Dermis lymphatic vessel endothelial cell (primary cell): ENCODE results near the gene MRPL28. TPM values are rescaled to one million over a fixed set of nuclear protein-coding genes. Genes with fewer than 3 reads are reported as not detected.

ENCODE experiments used
- total RNA-seq: library from RNA; depleted of rRNA; stranded (reverse); fragments of >200 nt; gene quantifications from 2 replicates; pipeline ENCODE4 v1.2.1, GENCODE V29; 2014

Gene MRPL28
- total RNA-seq: 55.8 and 65.9 TPM in 2 replicates

DNA sequence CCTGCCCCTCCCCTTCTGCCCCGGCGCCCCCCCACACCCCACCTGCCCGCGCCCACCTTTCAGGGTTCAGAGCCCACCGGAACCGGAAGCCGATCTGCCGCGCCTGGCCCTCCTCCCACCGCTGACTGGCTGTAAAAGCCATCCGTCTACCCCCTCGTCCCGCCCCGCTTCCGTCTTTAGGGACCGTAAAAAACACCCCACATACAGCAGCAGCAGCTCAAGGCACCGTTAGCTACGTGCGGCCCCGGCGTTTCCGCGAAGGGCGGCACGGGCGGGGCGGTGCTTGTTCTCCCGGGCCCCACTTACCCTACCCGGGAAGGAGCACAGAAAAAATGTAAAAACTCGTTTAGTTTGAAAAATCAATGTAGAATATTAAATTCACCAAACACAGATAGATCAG lies at the start of gene MRPL28:
Gene MRPL28, minus strand, starts transcription at position 96 of the 400 bp plus-strand sequence. CDS start 320 bp downstream, outside the sequence.

DNA sequence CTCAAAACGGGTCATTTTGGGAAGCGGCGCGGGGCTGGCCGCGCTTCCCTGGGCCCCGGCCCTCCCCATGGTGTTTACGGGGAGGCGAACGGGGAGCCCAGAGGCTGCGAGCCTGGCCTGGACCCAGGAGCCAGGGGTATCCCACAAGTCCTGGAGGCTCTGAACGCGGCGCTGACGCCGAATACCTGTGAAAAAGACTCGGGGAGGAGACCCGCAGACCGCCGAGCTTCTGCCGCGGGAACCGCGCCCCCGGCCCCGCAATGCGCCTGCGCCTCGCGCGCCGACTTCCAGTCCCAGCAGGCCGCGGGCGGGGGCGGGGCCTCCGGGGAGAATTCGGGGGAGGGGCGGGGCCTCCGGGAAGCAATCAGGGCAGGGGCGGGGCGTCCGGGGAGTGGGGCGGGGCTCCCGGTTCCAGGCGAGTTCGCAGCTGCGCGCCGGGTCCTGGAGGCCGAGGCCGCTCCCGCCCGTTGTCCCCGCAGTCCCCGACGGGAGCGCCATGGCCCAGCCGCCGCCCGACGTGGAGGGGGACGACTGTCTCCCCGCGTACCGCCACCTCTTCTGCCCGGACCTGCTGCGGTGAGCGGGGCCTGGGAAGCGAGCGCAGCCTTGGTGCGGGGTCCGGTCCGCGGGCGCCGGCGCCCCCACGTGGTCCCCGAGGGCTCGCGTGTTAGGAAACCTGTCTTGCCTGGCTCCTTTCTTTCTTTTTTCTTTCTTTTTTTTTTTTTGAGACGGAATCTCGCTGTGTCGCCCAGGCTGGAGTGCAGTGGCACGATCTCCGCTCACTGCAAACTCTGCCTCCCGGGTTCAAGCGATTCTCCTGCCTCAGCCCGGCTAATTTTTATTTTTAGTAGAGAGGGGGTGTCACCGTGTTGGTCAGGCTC lies 31.4 kb upstream of the MRPL28 start, which contains the start of gene DECR2:
Gene DECR2, plus strand, starts transcription at position 418 of the 881 bp plus-strand sequence. Its CDS starts 79 bp downstream, at position 497.

DNA sequence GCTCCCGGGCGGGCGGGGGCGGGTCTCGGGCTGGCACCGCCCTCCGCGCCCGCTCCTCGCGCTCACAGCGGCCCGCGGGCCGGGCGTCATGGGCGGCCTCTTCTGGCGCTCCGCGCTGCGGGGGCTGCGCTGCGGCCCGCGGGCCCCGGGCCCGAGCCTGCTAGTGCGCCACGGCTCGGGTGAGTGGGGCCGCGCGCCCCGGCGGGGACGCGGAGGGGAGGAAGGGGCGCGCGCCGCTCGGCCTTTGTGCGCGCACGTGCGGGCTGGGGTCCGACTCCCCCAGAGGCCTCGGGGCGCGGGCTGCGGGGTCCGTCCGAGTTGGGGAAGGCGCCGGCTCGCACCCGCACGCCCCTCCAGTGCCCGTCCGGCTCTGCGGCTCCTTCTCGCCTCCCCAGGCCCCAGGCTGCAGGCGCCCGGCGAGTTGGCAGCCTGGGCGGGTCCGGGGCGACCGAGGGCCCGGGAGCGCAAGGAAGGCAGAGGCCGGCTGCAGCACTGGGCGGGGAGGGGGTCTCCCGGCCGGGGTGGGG lies 26.9 kb upstream of the MRPL28 start, which contains the start of gene NME4:
Gene NME4, plus strand, starts transcription at position 65 of the 527 bp plus-strand sequence. Its CDS starts 24 bp downstream, at position 89.

DNA sequence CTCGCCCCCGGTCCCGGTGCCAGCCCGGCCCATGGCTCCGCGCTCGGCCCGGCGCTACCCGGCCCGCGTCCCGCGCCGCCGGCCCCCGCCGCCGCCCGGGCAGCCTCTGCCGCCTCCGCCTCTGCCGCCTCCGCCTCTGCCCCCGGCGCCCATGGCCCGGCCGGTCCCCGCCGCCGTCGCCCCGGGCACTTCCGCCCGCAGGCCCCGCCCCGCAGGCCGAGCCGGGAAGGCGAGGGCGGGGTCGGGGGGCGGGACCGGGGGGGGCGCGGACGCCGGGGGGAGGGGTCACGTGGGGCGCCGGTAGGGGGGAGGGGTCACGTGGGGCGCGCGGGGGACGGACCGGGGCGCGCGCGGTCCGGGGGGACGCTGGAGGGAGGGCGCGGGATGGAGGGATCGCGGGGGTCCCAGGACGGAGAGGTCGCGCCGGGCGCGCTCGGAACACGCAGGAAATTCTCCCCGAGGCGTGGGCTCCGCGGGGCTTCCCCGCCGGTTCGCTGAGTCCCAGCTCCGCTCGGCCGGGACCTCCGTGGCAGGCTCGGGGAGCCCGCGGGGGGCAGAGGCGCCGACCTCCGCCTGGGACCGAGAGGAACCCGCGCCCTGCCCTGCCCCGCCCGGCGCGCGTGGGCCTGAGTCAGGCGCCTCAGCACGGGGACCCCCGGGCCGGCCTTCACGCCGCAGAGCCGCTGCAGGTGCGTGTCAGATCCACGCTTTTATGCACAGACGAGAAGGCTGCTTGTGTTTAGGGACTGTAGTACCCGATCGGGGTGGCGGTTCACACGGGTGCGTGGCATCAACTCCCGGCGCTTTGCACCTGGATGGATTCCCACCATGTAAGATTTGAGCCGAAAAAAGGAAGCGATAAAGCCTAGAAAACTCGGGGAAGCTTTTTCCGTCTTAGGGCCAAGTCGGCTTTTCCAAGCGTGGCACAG lies 11.7 kb upstream of the MRPL28 start, which contains the start of gene PGAP6:
Gene PGAP6, minus strand, starts transcription at position 190 of the 929 bp plus-strand sequence. Its CDS starts 157 bp downstream, at position 33.

DNA sequence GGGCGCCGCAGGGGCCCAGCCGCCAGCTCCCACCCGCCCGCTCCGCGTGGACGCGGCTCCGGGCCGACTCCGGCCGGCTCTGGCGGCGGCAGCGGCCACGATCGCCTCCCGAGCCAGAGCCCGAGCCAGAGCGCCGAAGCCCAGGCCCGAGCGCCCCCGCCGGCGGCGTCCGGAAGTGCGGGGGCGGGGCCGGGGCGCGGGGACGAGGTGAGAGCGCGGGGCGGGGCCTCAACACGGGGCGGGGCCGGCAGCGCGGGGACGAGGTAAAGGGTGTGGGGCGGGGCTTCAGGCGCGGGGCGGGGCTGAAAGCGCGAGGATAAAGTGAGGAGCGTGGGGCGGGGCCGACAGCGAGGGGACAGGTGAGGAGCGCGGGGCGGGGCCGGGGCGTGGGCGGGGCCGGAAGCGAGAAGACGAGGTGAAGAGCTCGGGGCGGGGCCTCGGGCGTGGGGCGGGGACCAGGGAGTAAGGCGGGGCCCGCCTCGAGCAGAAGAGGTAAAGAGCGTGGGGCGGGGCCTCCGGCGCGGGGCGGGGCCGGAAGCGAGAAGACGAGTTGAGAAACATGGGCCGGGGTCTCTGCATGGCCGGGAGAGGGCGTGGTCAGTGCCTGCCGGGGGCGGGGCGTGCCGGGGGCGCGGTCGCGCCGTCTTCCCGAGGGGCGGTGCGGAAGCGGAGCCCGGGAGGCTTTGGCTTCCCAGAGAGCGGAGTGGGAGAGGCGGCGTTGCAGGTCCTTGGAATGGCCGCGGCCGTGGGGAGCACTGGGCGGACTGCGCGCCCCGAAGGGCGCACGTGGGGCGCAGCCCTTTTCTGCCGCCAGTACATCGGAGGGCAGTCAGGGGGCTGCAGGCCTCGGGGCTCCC lies 17.6 kb downstream of the MRPL28 start, which contains the start of gene AXIN1:
Gene AXIN1, minus strand, starts transcription at position 177 of the 857 bp plus-strand sequence. CDS start 5,698 bp downstream, outside the sequence.

Other genes starting within 250 kb of the MRPL28 start
- 2.8 and 4.0 TPM in 2 replicates for gene NPRL3, start 231.9 kb downstream of the MRPL28 start, total RNA-seq
- not detected in 2 replicates for gene HBZ, start 217.9 kb downstream of the MRPL28 start, total RNA-seq
- gene HBM, start 204.6 kb downstream of the MRPL28 start, total RNA-seq: not detected in 2 replicates
- gene HBA2, start 197.7 kb downstream of the MRPL28 start, total RNA-seq: not detected in 2 replicates
- gene HBA1, start 193.9 kb downstream of the MRPL28 start, total RNA-seq: not detected in 2 replicates
- 0.17 and 0.33 TPM in 2 replicates for gene HBQ1, start 190.1 kb downstream of the MRPL28 start, total RNA-seq
- gene LUC7L, start 141.1 kb downstream of the MRPL28 start, total RNA-seq: 21.2 and 36.2 TPM in 2 replicates
- 35.3 and 41.0 TPM in 2 replicates for gene FAM234A, start 135.7 kb downstream of the MRPL28 start, total RNA-seq
- gene RGS11, start 94.6 kb downstream of the MRPL28 start, total RNA-seq: under 0.01 and 0.33 TPM in 2 replicates
- not detected in 2 replicates for gene ARHGDIG, start 89.9 kb downstream of the MRPL28 start, total RNA-seq
- 0.09 and 0.11 TPM in 2 replicates for gene PDIA2, start 87.4 kb downstream of the MRPL28 start, total RNA-seq
- 16.1 and 18.0 TPM in 2 replicates for gene AXIN1, start 17.8 kb downstream of the MRPL28 start, total RNA-seq
- 62.1 and 67.1 TPM in 2 replicates for gene PGAP6, start 11.4 kb upstream of the MRPL28 start, total RNA-seq
- 31.6 and 32.1 TPM in 2 replicates for gene NME4, start 26.7 kb upstream of the MRPL28 start, total RNA-seq
- gene DECR2, start 31.3 kb upstream of the MRPL28 start, total RNA-seq: 10.2 and 13.8 TPM in 2 replicates
- gene RAB11FIP3, start 55.1 kb upstream of the MRPL28 start, total RNA-seq: 27.5 and 38.9 TPM in 2 replicates
- 18.3 and 25.2 TPM in 2 replicates for gene CAPN15, start 157.2 kb upstream of the MRPL28 start, total RNA-seq
- gene PRR35, start 189.9 kb upstream of the MRPL28 start, total RNA-seq: not detected in 2 replicates
- gene NHLRC4, start 196.5 kb upstream of the MRPL28 start, total RNA-seq: 2.2 and 2.3 TPM in 2 replicates
- 15.1 and 15.9 TPM in 2 replicates for gene PIGQ, start 199.4 kb upstream of the MRPL28 start, total RNA-seq
- 9.2 and 10.9 TPM in 2 replicates for gene RAB40C, start 219.5 kb upstream of the MRPL28 start, total RNA-seq